Measurements from ENCODE around the gene OVOL1. TPM values are rescaled to one million over a fixed set of nuclear protein-coding genes. Genes with fewer than 3 reads are reported as not detected.

Gene OVOL1
- total and polyA plus RNA-seq, 2 experiments from 2014 or later, result 1.5 to 3.3 TPM

- DNase-seq (ENCODE audit: low spot score), result no peak
- H2AFZ ChIP-seq, result no peak overlapping the region
Observed at GRCh38 chr11:65778901-65779668, 7.8 kb upstream of the OVOL1 start.

GRCh38 chr11:65779669-65779918 is 7.3 kb upstream of the OVOL1 start:
- ATAC-seq (peak; percentile 2; the same call in 2 of the 3 replicates), DNase-seq (ENCODE audit: low spot score) (no peak)
- Mint-ChIP-seq H3K27me3 (ENCODE audit: insufficient read depth, low read depth, poor library complexity) (peaks cover 34% of the 10 kb centered on the region), H3K36me3 (ENCODE audit: low read depth) (peaks cover 3% of the 10 kb centered on the region; the same call in 1 of the 3 replicates), H3K27ac (no peak overlapping the region), H3K9me3 (no peaks in the 10 kb centered on the region; the same call in 2 of the 3 replicates), H3K4me3 (peak overlapping the region; percentile 83; the same call in 1 of the 3 replicates), H3K4me1 (peaks cover 12% of the 10 kb centered on the region)
- peak overlapping the region; percentile 71 for H3K4me3 ChIP-seq
- H3K27me3 ChIP-seq (ENCODE audit: insufficient read depth), result peaks cover 35% of the 10 kb centered on the region
- 0 out of 2 replicates have a peak, but pooled peaks cover 5% of the 10 kb centered on the region for H3F3A ChIP-seq (replicated peaks; ENCODE audit: low read depth)
- H3K9me2 ChIP-seq (ENCODE audit: insufficient read depth), result no peaks in the 10 kb centered on the region
- H4K20me1 ChIP-seq (replicated peaks; ENCODE audit: insufficient read depth), result no peaks in the 10 kb centered on the region
- H2AFZ ChIP-seq, result no peak overlapping the region
- H3K79me2 ChIP-seq (replicated peaks; ENCODE audit: insufficient read depth), result no peaks in the 10 kb centered on the region
- H3K27ac ChIP-seq (ENCODE audit: low read depth), result no peak overlapping the region
- H3K4me2 ChIP-seq, result peak overlapping the region; percentile 83
- H3K4me1 ChIP-seq (ENCODE audit: insufficient read depth), result no peaks in the 10 kb centered on the region; the same call in 1 of the 2 replicates
- H3K36me3 ChIP-seq (ENCODE audit: insufficient read depth), result no peaks in the 10 kb centered on the region
- TF ChIP-seq EZH2 (IDR thresholded peaks at IDR 0.05; ENCODE audit: low read depth, unreplicated experiment), result no peak
- TF ChIP-seq ZNF462 (CRISPR knock-in tag; IDR thresholded peaks at IDR 0.05), result no peak
- no peak for TF ChIP-seq STAT1 (IDR thresholded peaks at IDR 0.05; ENCODE audit: unreplicated experiment)
- no peak for TF ChIP-seq EZH2phosphoT487 (IDR thresholded peaks at IDR 0.05; ENCODE audit: unreplicated experiment)
- no peak for TF ChIP-seq ETS1 (IDR thresholded peaks at IDR 0.05)
- no peak for TF ChIP-seq POLR2AphosphoS5 (IDR thresholded peaks at IDR 0.05; ENCODE audit: low read depth)
- no peak for TF ChIP-seq CTCF (conservative IDR thresholded peaks at IDR 0.05; ENCODE audit: low read depth in 2 of 2)

More at GRCh38 chr11:65778901-65779668, 7.8 kb upstream of the OVOL1 start:
- 0 out of 2 replicates have a peak, but pooled peaks cover 5% of the 10 kb centered on the region for H3F3A ChIP-seq (replicated peaks; ENCODE audit: low read depth)
- H3K4me1 Mint-ChIP-seq, result peaks cover 9% of the 10 kb centered on the region
- ATAC-seq, result no peak
- H3K36me3 ChIP-seq (ENCODE audit: insufficient read depth), result no peaks in the 10 kb centered on the region
- H3K4me3 Mint-ChIP-seq, result no peak overlapping the region
- H3K79me2 ChIP-seq (replicated peaks; ENCODE audit: insufficient read depth), result no peaks in the 10 kb centered on the region
- no peak for TF ChIP-seq POLR2AphosphoS5 (IDR thresholded peaks at IDR 0.05; ENCODE audit: low read depth)
- TF ChIP-seq ETS1 (IDR thresholded peaks at IDR 0.05), result no peak
- no peak for TF ChIP-seq EZH2phosphoT487 (IDR thresholded peaks at IDR 0.05; ENCODE audit: unreplicated experiment)
- H3K27ac ChIP-seq (ENCODE audit: low read depth), result no peak overlapping the region
- peak overlapping the region; percentile 83; the same call in 1 of the 2 replicates for H3K4me2 ChIP-seq
- no peaks in the 10 kb centered on the region for H3K9me2 ChIP-seq (ENCODE audit: insufficient read depth)
- H3K4me3 ChIP-seq, result peak overlapping the region; percentile 71
- no peaks in the 10 kb centered on the region; the same call in 1 of the 2 replicates for H3K4me1 ChIP-seq (ENCODE audit: insufficient read depth)
- H3K27ac Mint-ChIP-seq, result no peak overlapping the region
- peaks cover 31% of the 10 kb centered on the region for H3K27me3 ChIP-seq (ENCODE audit: insufficient read depth)
- H3K9me3 Mint-ChIP-seq, result no peaks in the 10 kb centered on the region; the same call in 2 of the 3 replicates
- peaks cover 3% of the 10 kb centered on the region; the same call in 1 of the 3 replicates for H3K36me3 Mint-ChIP-seq (ENCODE audit: low read depth)
- peaks cover 31% of the 10 kb centered on the region for H3K27me3 Mint-ChIP-seq (ENCODE audit: insufficient read depth, low read depth, poor library complexity)
- H4K20me1 ChIP-seq (replicated peaks; ENCODE audit: insufficient read depth), result no peaks in the 10 kb centered on the region

All from GM23338 (cell line).